Mammary epithelial cell (primary cell): ENCODE measurements around the gene CCDC27.

Experiments used
- EZH2 ChIP-seq: IDR thresholded peaks from 2 replicates; pipeline ENCODE4 v1.6.1; 2012; ENCODE audit warnings: low read length, inconsistent platforms, borderline replicate concordance
- TF ChIP-seq, protein P1 (sequence below), 2 donors: IDR thresholded peaks in 1 of 2; conservative IDR thresholded peaks in 1 of 2; 2 replicates each; pipeline ENCODE4 v1.5.1; 2011 to 2012; ENCODE audit warnings: inconsistent platforms in 2 of 2, low read length in 2 of 2, mild to moderate bottlenecking in 2 of 2, control low read depth in 1 of 2, low read depth in 1 of 2; ENCODE audit not compliant: insufficient read depth in 1 of 2; ENCODE audit errors: extremely low read depth in 1 of 2

DNA sequence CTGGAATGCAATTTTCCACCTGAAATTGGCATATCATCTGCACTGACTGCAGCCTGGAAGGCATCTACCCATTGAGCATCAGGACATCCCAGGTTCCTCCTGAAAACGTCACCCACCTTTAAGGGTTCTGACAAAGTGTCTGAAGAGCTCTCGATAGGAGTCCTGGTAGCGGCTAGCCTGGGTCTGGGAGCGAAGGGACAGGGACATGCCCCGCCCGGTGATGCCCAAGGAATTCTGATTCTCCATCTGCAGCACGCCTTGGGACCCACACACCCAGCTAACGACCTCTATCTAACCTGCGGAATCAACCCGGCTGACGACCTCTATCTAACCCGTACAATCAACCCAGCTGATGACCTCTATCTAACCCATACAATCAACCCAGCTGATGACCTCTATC lies 13.3 kb upstream of the CCDC27 start:
- no peak for TF ChIP-seq EZH2
- TF ChIP-seq, protein P1, sequence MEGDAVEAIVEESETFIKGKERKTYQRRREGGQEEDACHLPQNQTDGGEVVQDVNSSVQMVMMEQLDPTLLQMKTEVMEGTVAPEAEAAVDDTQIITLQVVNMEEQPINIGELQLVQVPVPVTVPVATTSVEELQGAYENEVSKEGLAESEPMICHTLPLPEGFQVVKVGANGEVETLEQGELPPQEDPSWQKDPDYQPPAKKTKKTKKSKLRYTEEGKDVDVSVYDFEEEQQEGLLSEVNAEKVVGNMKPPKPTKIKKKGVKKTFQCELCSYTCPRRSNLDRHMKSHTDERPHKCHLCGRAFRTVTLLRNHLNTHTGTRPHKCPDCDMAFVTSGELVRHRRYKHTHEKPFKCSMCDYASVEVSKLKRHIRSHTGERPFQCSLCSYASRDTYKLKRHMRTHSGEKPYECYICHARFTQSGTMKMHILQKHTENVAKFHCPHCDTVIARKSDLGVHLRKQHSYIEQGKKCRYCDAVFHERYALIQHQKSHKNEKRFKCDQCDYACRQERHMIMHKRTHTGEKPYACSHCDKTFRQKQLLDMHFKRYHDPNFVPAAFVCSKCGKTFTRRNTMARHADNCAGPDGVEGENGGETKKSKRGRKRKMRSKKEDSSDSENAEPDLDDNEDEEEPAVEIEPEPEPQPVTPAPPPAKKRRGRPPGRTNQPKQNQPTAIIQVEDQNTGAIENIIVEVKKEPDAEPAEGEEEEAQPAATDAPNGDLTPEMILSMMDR (conservative IDR thresholded peaks at IDR 0.05 in 1 of 2, IDR thresholded peaks at IDR 0.05 in 1 of 2; ENCODE audit: extremely low read depth in 1 of 2, insufficient read depth in 1 of 2, low read depth in 1 of 2, low read length in 2 of 2): no peak
